ENCODE results near the gene NLRC4. TPM values are rescaled to one million over a fixed set of nuclear protein-coding genes. Genes with fewer than 3 reads are reported as not detected.
"Not testable (repeated sequence)": the region's sequence is repeated elsewhere in the genome, so short reads cannot be mapped to it uniquely, and the experiment has no call there.

NLRC4 gene
- total RNA-seq (1 to 10 TPM in 1 of 5 experiments, under 1 TPM in 3, not detected in 1; 0.27 to 6.3 (median 0.50) TPM), polyA plus RNA-seq (not detected), total RNA-seq (not detected)

- no peaks in the 10 kb centered on the region for H3K27me3 ChIP-seq (ENCODE audit: control insufficient read depth in 2 of 2, insufficient read depth in 2 of 2, low read length in 2 of 2)
- H3K4me3 ChIP-seq (ENCODE audit: low read length) = no peak within 1 kb of the TSS
- Mint-ChIP-seq H3K4me1 (peaks cover 0 to 13% (median 3%) of the 10 kb centered on the region in 7 donors), H3K9me3 (no peaks in the 10 kb centered on the region), H3K36me3 (no peaks in the 10 kb centered on the region), H3K27me3 (peaks cover 0 to 11% (median 3%) of the 10 kb centered on the region in 5 donors), H3K27ac (peak within 1 kb of the TSS in 3 of 9 donors; percentile 20 to 88 (median 49)), H3K4me3 (peak within 1 kb of the TSS in 1 of 10 donors; percentile 61)
- DNase-seq (no peak), ATAC-seq (peak; percentile 86)
- CTCF ChIA-PET = no interaction called here
- no peaks in the 10 kb centered on the region for H3K36me3 ChIP-seq (ENCODE audit: control insufficient read depth in 2 of 3, insufficient read depth in 3 of 3, low read length in 3 of 3)
- no peaks in the 10 kb centered on the region for H3K4me1 ChIP-seq (ENCODE audit: control insufficient read depth in 2 of 2, insufficient read depth in 2 of 2, low read length in 2 of 2)
- H3K27ac ChIP-seq (ENCODE audit: low read depth, low read length) = no peak within 1 kb of the TSS
- no peaks in the 10 kb centered on the region for H3K9me3 ChIP-seq (ENCODE audit: control insufficient read depth in 2 of 3, low read length in 3 of 3)
- intact Hi-C loops (cut with micrococcal nuclease) = no loop called here
- POLR2A ChIA-PET = no interaction called here
These were observed at the start of gene NLRC4 for GRCh38 chr2:32264422-32265105. Gene NLRC4, minus strand, starts transcription at chr2:32264886. Its CDS starts 8,111 bp downstream, at chr2:32256775.

GRCh38 chr2:32310577-32310976 is 45.9 kb upstream of the NLRC4 start:
- H3K36me3 Mint-ChIP-seq = peaks cover 0 to 20% (median 15%) of the 10 kb centered on the region in 5 donors
- CTCF ChIA-PET = no interaction called here
- Histone ChIP-seq H3K27me3 (ENCODE audit: control insufficient read depth in 2 of 2, insufficient read depth in 2 of 2, low read length in 2 of 2) (no peaks in the 10 kb centered on the region), H3K36me3 (ENCODE audit: control insufficient read depth in 2 of 3, insufficient read depth in 3 of 3, low read length in 3 of 3) (peaks cover 0 to 18% (median under 1%) of the 10 kb centered on the region in 3 experiments), H3K9me3 (ENCODE audit: control insufficient read depth in 2 of 3, low read length in 3 of 3) (no peaks in the 10 kb centered on the region), H3K4me1 (ENCODE audit: control insufficient read depth in 2 of 2, insufficient read depth in 2 of 2, low read length in 2 of 2) (no peaks in the 10 kb centered on the region), H3K27ac (ENCODE audit: low read depth, low read length) (no peak overlapping the region), H3K4me3 (ENCODE audit: low read length) (no peak overlapping the region)
- H3K27ac Mint-ChIP-seq = no peak overlapping the region
- DNase-seq (no peak), ATAC-seq (no peak)
- H3K4me3 Mint-ChIP-seq = no peak overlapping the region
- no peaks in the 10 kb centered on the region for H3K27me3 Mint-ChIP-seq
- H3K9me3 Mint-ChIP-seq = no peaks in the 10 kb centered on the region
- intact Hi-C loops (cut with micrococcal nuclease) = no loop called here
- POLR2A ChIA-PET = no interaction called here
- no peaks in the 10 kb centered on the region for H3K4me1 Mint-ChIP-seq

- H3K4me3 ChIP-seq (ENCODE audit: low read length); intact Hi-C loops (cut with micrococcal nuclease); H3K4me3 Mint-ChIP-seq; H3K27me3 Mint-ChIP-seq; ATAC-seq; H3K36me3 ChIP-seq (ENCODE audit: control insufficient read depth in 2 of 3, insufficient read depth in 3 of 3, low read length in 3 of 3); POLR2A ChIA-PET; DNase-seq; CTCF ChIA-PET; H3K27ac Mint-ChIP-seq; H3K9me3 Mint-ChIP-seq; H3K9me3 ChIP-seq (ENCODE audit: control insufficient read depth in 2 of 3, low read length in 3 of 3); H3K27ac ChIP-seq (ENCODE audit: low read depth, low read length); H3K4me1 ChIP-seq (ENCODE audit: control insufficient read depth in 2 of 2, insufficient read depth in 2 of 2, low read length in 2 of 2); H3K27me3 ChIP-seq (ENCODE audit: control insufficient read depth in 2 of 2, insufficient read depth in 2 of 2, low read length in 2 of 2): not testable (repeated sequence)
- Mint-ChIP-seq H3K4me1 (peaks cover 6 to 12% (median 8%) of the 10 kb centered on the region in 7 donors), H3K36me3 (peaks cover 0 to 37% (median 27%) of the 10 kb centered on the region in 5 donors)
These were observed 29.4 kb upstream of the NLRC4 start for GRCh38 chr2:32293966-32294562.

GRCh38 chr2:32293493-32293892 is 28.8 kb upstream of the NLRC4 start:
- Mint-ChIP-seq H3K36me3 (peaks cover 0 to 37% (median 27%) of the 10 kb centered on the region in 5 donors), H3K4me1 (peaks cover 9 to 18% (median 12%) of the 10 kb centered on the region in 7 donors)
- H3K9me3 Mint-ChIP-seq; POLR2A ChIA-PET; H3K27ac Mint-ChIP-seq; CTCF ChIA-PET; H3K27me3 ChIP-seq (ENCODE audit: control insufficient read depth in 2 of 2, insufficient read depth in 2 of 2, low read length in 2 of 2); H3K4me1 ChIP-seq (ENCODE audit: control insufficient read depth in 2 of 2, insufficient read depth in 2 of 2, low read length in 2 of 2); H3K4me3 Mint-ChIP-seq; H3K4me3 ChIP-seq (ENCODE audit: low read length); H3K27ac ChIP-seq (ENCODE audit: low read depth, low read length); H3K9me3 ChIP-seq (ENCODE audit: control insufficient read depth in 2 of 3, low read length in 3 of 3); H3K36me3 ChIP-seq (ENCODE audit: control insufficient read depth in 2 of 3, insufficient read depth in 3 of 3, low read length in 3 of 3); H3K27me3 Mint-ChIP-seq; ATAC-seq; intact Hi-C loops (cut with micrococcal nuclease); DNase-seq: not testable (repeated sequence)

GRCh38 chr2:32291746-32292145 is 27.1 kb upstream of the NLRC4 start:
- POLR2A ChIA-PET = no interaction called here
- no peak overlapping the region for H3K27ac ChIP-seq (ENCODE audit: low read depth, low read length)
- CTCF ChIA-PET = no interaction called here

GRCh38 chr2:32290000-32290339 is 25.3 kb upstream of the NLRC4 start:
- Mint-ChIP-seq H3K27ac (peak overlapping the region in 1 of 9 donors; percentile 79), H3K4me3 (no peak overlapping the region), H3K4me1 (peaks cover 16 to 49% (median 30%) of the 10 kb centered on the region in 7 donors), H3K9me3 (peaks cover 0 to 3% (median 0%) of the 10 kb centered on the region in 11 donors), H3K27me3 (no peaks in the 10 kb centered on the region), H3K36me3 (peaks cover 2 to 26% (median 15%) of the 10 kb centered on the region in 5 donors)
- Histone ChIP-seq H3K27ac (ENCODE audit: low read depth, low read length) (no peak overlapping the region), H3K9me3 (ENCODE audit: control insufficient read depth in 2 of 3, low read length in 3 of 3) (no peaks in the 10 kb centered on the region), H3K27me3 (ENCODE audit: control insufficient read depth in 2 of 2, insufficient read depth in 2 of 2, low read length in 2 of 2) (no peaks in the 10 kb centered on the region), H3K36me3 (ENCODE audit: control insufficient read depth in 2 of 3, insufficient read depth in 3 of 3, low read length in 3 of 3) (peaks cover 0 to under 1% (median 0%) of the 10 kb centered on the region in 3 experiments), H3K4me1 (ENCODE audit: control insufficient read depth in 2 of 2, insufficient read depth in 2 of 2, low read length in 2 of 2) (peaks cover 3 to 13% of the 10 kb centered on the region in 2 donors), H3K4me3 (ENCODE audit: low read length) (no peak overlapping the region)
- intact Hi-C loops (cut with micrococcal nuclease) = no loop called here
- no peak for DNase-seq
- POLR2A ChIA-PET = interaction anchor here (0.6 to 1.3 kb wide), 2 partner anchors 13 to 1085 kb away, joined by 3 read pairs; partner anchors contain the start of gene YIPF4
- CTCF ChIA-PET = no interaction called here
- ATAC-seq = no peak

More at GRCh38 chr2:32291746-32292145, 27.1 kb upstream of the NLRC4 start:
- H3K36me3 Mint-ChIP-seq = peaks cover 0 to 38% (median 21%) of the 10 kb centered on the region in 5 donors
- Histone ChIP-seq H3K9me3 (ENCODE audit: control insufficient read depth in 2 of 3, low read length in 3 of 3) (no peaks in the 10 kb centered on the region), H3K4me1 (ENCODE audit: control insufficient read depth in 2 of 2, insufficient read depth in 2 of 2, low read length in 2 of 2) (peaks cover 3 to 13% of the 10 kb centered on the region in 2 donors), H3K4me3 (ENCODE audit: low read length) (no peak overlapping the region), H3K36me3 (ENCODE audit: control insufficient read depth in 2 of 3, insufficient read depth in 3 of 3, low read length in 3 of 3) (peaks cover 0 to 6% (median 0%) of the 10 kb centered on the region in 3 experiments), H3K27me3 (ENCODE audit: control insufficient read depth in 2 of 2, insufficient read depth in 2 of 2, low read length in 2 of 2) (no peaks in the 10 kb centered on the region)
- H3K27ac Mint-ChIP-seq = no peak overlapping the region
- peaks cover 0 to 8% (median 0%) of the 10 kb centered on the region in 11 donors for H3K9me3 Mint-ChIP-seq
- ATAC-seq = no peak
- DNase-seq = no peak
- no peak overlapping the region for H3K4me3 Mint-ChIP-seq
- H3K27me3 Mint-ChIP-seq = no peaks in the 10 kb centered on the region
- peaks cover 13 to 35% (median 26%) of the 10 kb centered on the region in 7 donors for H3K4me1 Mint-ChIP-seq
- intact Hi-C loops (cut with micrococcal nuclease) = no loop called here
